ENCODE results near the gene MFAP4. TPM values are rescaled to one million over a fixed set of nuclear protein-coding genes. Genes with fewer than 3 reads are reported as not detected.
A peak's percentile ranks its signal among the peaks of the same experiment; 100 is the strongest.

The MFAP4 gene
- polyA plus RNA-seq, 3 donors, result 0.12 to 0.73 (median 0.12) TPM

- Mint-ChIP-seq H3K9me3 (peaks cover 0 to 3% (median 0%) of the 10 kb centered on the region in 7 donors), H3K4me1 (peaks cover 27% of the 10 kb centered on the region), H3K36me3 (peaks cover 46% of the 10 kb centered on the region in 2 donors), H3K27me3 (ENCODE audit: low read depth in 3 of 3) (peaks cover 0 to 5% (median 3%) of the 10 kb centered on the region in 3 donors), H3K27ac (peak overlapping the region; percentile 99 to 100 (median 100)), H3K4me3 (peak overlapping the region; percentile 98 to 99)
- Histone ChIP-seq H3K9me3 (replicated peaks in 1 of 2; ENCODE audit: control insufficient read depth in 1 of 2, insufficient read depth in 1 of 2, low read length in 2 of 2) (no peaks in the 10 kb centered on the region), H2AFZ (ENCODE audit: insufficient read depth, low read depth, low read length, poor library complexity, severe bottlenecking) (peak overlapping the region; percentile 82), H3K79me2 (ENCODE audit: insufficient read depth, low read length) (peaks cover 40% of the 10 kb centered on the region), H3K27ac (ENCODE audit: low read depth in 1 of 2, low read length in 2 of 2) (peak overlapping the region; percentile 94 to 96), H3K4me3 (replicated peaks in 1 of 3; ENCODE audit: low read depth in 2 of 3, low read length in 3 of 3) (peak overlapping the region; percentile 66 to 90 (median 88)), H3K27me3 (ENCODE audit: control insufficient read depth in 2 of 2, insufficient read depth in 2 of 2, low read length in 2 of 2) (no peaks in the 10 kb centered on the region), H3K4me1 (ENCODE audit: control insufficient read depth in 1 of 2, insufficient read depth in 2 of 2, low read length in 2 of 2) (peaks cover 29 to 35% of the 10 kb centered on the region in 2 donors), H3K36me3 (replicated peaks in 1 of 2; ENCODE audit: control insufficient read depth in 1 of 2, insufficient read depth in 2 of 2, low read length in 2 of 2) (peaks cover 32 to 37% of the 10 kb centered on the region in 2 donors), H3K9ac (ENCODE audit: insufficient read depth, low read length, poor library complexity, severe bottlenecking) (peak overlapping the region; percentile 84), H4K20me1 (ENCODE audit: insufficient read depth, low read length) (no peaks in the 10 kb centered on the region), H3K4me2 (replicated peaks; ENCODE audit: extremely low read depth, low read length, poor library complexity, severe bottlenecking) (peak overlapping the region; percentile 100)
- under 1% methylated on average over 67 of the region's 67 CpGs for WGBS (ENCODE audit: insufficient coverage)
- peak; percentile 98 to 99 (median 99) for DNase-seq
- intact Hi-C loops (cut with micrococcal nuclease), result loop anchor here (2.0 kb wide), 2 partner anchors 15 to 21 kb away; partner anchors contain the start of gene B9D1 (in 1 of the 2)
- TF ChIP-seq, protein P1, sequence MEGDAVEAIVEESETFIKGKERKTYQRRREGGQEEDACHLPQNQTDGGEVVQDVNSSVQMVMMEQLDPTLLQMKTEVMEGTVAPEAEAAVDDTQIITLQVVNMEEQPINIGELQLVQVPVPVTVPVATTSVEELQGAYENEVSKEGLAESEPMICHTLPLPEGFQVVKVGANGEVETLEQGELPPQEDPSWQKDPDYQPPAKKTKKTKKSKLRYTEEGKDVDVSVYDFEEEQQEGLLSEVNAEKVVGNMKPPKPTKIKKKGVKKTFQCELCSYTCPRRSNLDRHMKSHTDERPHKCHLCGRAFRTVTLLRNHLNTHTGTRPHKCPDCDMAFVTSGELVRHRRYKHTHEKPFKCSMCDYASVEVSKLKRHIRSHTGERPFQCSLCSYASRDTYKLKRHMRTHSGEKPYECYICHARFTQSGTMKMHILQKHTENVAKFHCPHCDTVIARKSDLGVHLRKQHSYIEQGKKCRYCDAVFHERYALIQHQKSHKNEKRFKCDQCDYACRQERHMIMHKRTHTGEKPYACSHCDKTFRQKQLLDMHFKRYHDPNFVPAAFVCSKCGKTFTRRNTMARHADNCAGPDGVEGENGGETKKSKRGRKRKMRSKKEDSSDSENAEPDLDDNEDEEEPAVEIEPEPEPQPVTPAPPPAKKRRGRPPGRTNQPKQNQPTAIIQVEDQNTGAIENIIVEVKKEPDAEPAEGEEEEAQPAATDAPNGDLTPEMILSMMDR (IDR thresholded peaks at IDR 0.05), result no peak
Measured at GRCh38 chr17:19377602-19378415, 9.2 kb downstream of the MFAP4 start.

DNA sequence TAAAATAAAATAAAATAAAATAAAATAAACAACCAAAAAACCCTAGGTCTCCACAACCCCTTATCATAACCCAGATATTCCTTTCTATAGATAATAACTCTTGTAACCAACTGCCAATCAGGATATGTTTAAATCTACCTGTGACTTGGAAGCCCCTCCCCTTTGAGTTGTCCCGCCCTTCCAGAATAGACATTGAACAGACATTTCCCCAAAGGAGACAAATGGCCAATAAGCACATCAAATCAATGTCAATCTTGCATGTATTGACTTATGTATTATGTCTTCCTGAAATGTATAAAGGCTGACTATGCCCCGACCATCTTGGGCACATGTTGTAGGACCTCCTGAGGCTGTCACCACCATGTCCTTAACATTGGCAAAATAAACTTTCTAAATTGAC, 10.2 kb downstream of the MFAP4 start:
- Mint-ChIP-seq H3K27me3 (ENCODE audit: low read depth in 3 of 3) (peaks cover 3 to 8% (median 5%) of the 10 kb centered on the region in 3 donors), H3K27ac (peak overlapping the region in 6 of 7 donors; percentile 99 to 100 (median 100)), H3K36me3 (peaks cover 37% of the 10 kb centered on the region in 2 donors), H3K4me1 (peaks cover 37% of the 10 kb centered on the region), H3K9me3 (peaks cover 0 to 5% (median 0%) of the 10 kb centered on the region in 7 donors), H3K4me3 (peak overlapping the region; percentile 98 to 99)
- Histone ChIP-seq H3K79me2 (ENCODE audit: insufficient read depth, low read length) (peaks cover 36% of the 10 kb centered on the region), H3K36me3 (replicated peaks in 1 of 2; ENCODE audit: control insufficient read depth in 1 of 2, insufficient read depth in 2 of 2, low read length in 2 of 2) (peaks cover 23 to 27% of the 10 kb centered on the region in 2 donors), H3K4me3 (replicated peaks in 1 of 3; ENCODE audit: low read depth in 2 of 3, low read length in 3 of 3) (peak overlapping the region in 2 of 3 experiments; percentile 88 to 90), H4K20me1 (ENCODE audit: insufficient read depth, low read length) (no peaks in the 10 kb centered on the region), H3K27ac (ENCODE audit: low read depth in 1 of 2, low read length in 2 of 2) (peak overlapping the region in 1 of 2 donors; percentile 96), H3K4me1 (ENCODE audit: control insufficient read depth in 1 of 2, insufficient read depth in 2 of 2, low read length in 2 of 2) (peaks cover 39 to 45% of the 10 kb centered on the region in 2 donors), H3K4me2 (replicated peaks; ENCODE audit: extremely low read depth, low read length, poor library complexity, severe bottlenecking) (peak overlapping the region; percentile 100), H3K27me3 (ENCODE audit: control insufficient read depth in 2 of 2, insufficient read depth in 2 of 2, low read length in 2 of 2) (no peaks in the 10 kb centered on the region), H3K9ac (ENCODE audit: insufficient read depth, low read length, poor library complexity, severe bottlenecking) (no peak overlapping the region), H2AFZ (ENCODE audit: insufficient read depth, low read depth, low read length, poor library complexity, severe bottlenecking) (no peak overlapping the region), H3K9me3 (replicated peaks in 1 of 2; ENCODE audit: control insufficient read depth in 1 of 2, insufficient read depth in 1 of 2, low read length in 2 of 2) (no peaks in the 10 kb centered on the region)
- intact Hi-C loops (cut with micrococcal nuclease), result no loop called here
- TF ChIP-seq, protein P1 (IDR thresholded peaks at IDR 0.05), result no peak
- DNase-seq, result no peak
- WGBS (ENCODE audit: insufficient coverage), result no CpG with 5 or more reads among the region's 2 CpGs
